Astrocyte (in vitro differentiated cells and primary cell): ENCODE data around the gene SEMA3F. TPM values are rescaled to one million over a fixed set of nuclear protein-coding genes. Genes with fewer than 3 reads are reported as not detected.

Experiments
- DNase-seq: peaks from one replicate; pipeline ENCODE4 v3.0.0-alpha.2; 2010; ENCODE audit warnings: low read depth
- FAIRE-seq: peaks from 2 replicates; lab custom pipeline; 2011; peaks lifted over from hg19 to GRCh38; lab: Jason Lieb, UNC
- H2AFZ ChIP-seq: 2 replicates; pipeline ENCODE4 v1.6.0; 2012; ENCODE audit warnings: low read depth, low read length, inconsistent platforms
- H3K27ac ChIP-seq: 2 replicates; pipeline ENCODE4 v1.5.1; 2011; ENCODE audit warnings: low read depth, low read length, inconsistent platforms
- H3K27me3 ChIP-seq: 2 replicates; pipeline ENCODE4 v1.6.0; 2011; ENCODE audit warnings: low read length, inconsistent platforms; ENCODE audit not compliant: insufficient read depth
- H3K36me3 ChIP-seq: 2 replicates; pipeline ENCODE4 v1.5.1; 2011; ENCODE audit warnings: low read length, inconsistent platforms; ENCODE audit not compliant: insufficient read depth
- H3K4me1 ChIP-seq: 2 replicates; pipeline ENCODE4 v1.5.1; 2011; ENCODE audit warnings: low read length, inconsistent platforms; ENCODE audit not compliant: insufficient read depth
- H3K4me2 ChIP-seq: 2 replicates; pipeline ENCODE4 v1.6.0; 2012; ENCODE audit warnings: low read length, inconsistent platforms
- H3K4me3 ChIP-seq: 2 replicates; pipeline ENCODE4 v1.5.1; 2011; ENCODE audit warnings: low read depth, mild to moderate bottlenecking, low read length, inconsistent platforms; ENCODE audit not compliant: insufficient read depth
- H3K79me2 ChIP-seq: 2 replicates; pipeline ENCODE4 v1.6.0; 2012; ENCODE audit warnings: mild to moderate bottlenecking, low read length, inconsistent platforms; ENCODE audit not compliant: insufficient read depth
- H3K9ac ChIP-seq: 2 replicates; pipeline ENCODE4 v1.6.0; 2012; ENCODE audit warnings: mild to moderate bottlenecking, low read length, inconsistent platforms
- H3K9me3 ChIP-seq: 2 replicates; pipeline ENCODE4 v1.5.1; 2012; ENCODE audit warnings: low read depth, mild to moderate bottlenecking, low read length, inconsistent platforms; ENCODE audit not compliant: insufficient read depth
- H4K20me1 ChIP-seq: 2 replicates; pipeline ENCODE4 v1.6.0; 2012; ENCODE audit warnings: low read length, inconsistent platforms; ENCODE audit not compliant: insufficient read depth
- H3K27ac Mint-ChIP-seq: one replicate; pipeline ENCODE4 v1.8.0; 2021; ENCODE audit warnings: mild to moderate bottlenecking, mixed read lengths; ENCODE audit not compliant: unreplicated experiment
- H3K27me3 Mint-ChIP-seq: one replicate; pipeline ENCODE4 v1.8.0; 2021; ENCODE audit warnings: low read depth, mixed read lengths; ENCODE audit not compliant: unreplicated experiment
- H3K36me3 Mint-ChIP-seq: one replicate; pipeline ENCODE4 v1.8.0; 2021; ENCODE audit warnings: low read depth, mixed read lengths; ENCODE audit not compliant: unreplicated experiment
- H3K4me1 Mint-ChIP-seq: one replicate; pipeline ENCODE4 v1.8.0; 2021; ENCODE audit warnings: low read depth, mixed read lengths; ENCODE audit not compliant: unreplicated experiment
- H3K4me3 Mint-ChIP-seq: one replicate; pipeline ENCODE4 v1.8.0; 2021; ENCODE audit warnings: mild to moderate bottlenecking, moderate library complexity, mixed read lengths; ENCODE audit not compliant: unreplicated experiment
- H3K9me3 Mint-ChIP-seq: one replicate; pipeline ENCODE4 v1.8.0; 2021; ENCODE audit warnings: mild to moderate bottlenecking, mixed read lengths; ENCODE audit not compliant: unreplicated experiment
- EZH2 ChIP-seq: IDR thresholded peaks from 2 replicates; pipeline ENCODE4 v1.6.1; 2012; ENCODE audit warnings: mild to moderate bottlenecking, low read length, inconsistent platforms; ENCODE audit not compliant: insufficient read depth
- total RNA-seq: library from RNA; stranded (reverse); gene quantifications from 2 replicates; pipeline ENCODE4 v1.2.1, GENCODE V29; 2021
- TF ChIP-seq, protein P1 (sequence below): IDR thresholded peaks from 2 replicates; pipeline ENCODE4 v1.5.1; 2011; ENCODE audit warnings: low read depth, mild to moderate bottlenecking, inconsistent platforms, low read length, moderate library complexity; ENCODE audit not compliant: insufficient read depth

The SEMA3F gene
- total RNA-seq, 1 donor from 2014 or later, result 6.6 TPM

DNA sequence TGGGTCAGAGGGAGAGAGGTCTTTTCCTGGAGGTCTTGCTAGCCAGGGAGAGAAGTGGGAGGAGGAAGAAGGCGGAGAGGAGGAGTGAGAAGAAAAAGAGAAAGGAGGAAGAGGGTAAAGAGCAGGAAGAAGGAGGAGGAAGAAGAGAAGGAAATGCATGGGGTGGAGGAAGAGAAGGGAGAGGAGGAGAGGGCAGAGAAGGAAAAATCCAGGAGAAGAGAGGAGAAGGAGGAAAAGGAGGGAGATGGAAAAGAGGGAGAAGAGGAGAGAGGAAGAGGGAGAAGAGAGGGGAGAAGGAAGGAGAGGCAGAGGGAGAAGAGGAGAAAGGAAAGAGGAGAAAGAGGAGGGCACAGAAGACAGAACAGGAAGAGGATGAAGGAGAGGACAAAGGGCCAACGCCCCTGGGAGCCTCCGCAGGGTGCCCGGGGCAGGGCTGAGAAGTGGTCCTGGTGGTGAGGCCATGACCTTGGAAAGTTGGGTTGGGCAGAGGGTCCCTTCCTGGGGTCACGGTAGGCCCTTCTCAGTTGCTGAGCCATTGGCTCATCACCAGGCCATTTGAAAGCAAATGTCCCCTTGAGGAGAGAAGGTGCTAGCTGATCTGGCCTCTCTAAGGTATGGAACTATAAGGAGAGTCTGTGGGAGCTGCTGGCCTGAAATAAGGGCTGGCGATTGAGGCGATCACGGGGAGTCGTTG lies 1.2 kb upstream of the SEMA3F start:
- Histone ChIP-seq H3K4me1 (peaks cover 15% of the 10 kb centered on the region), H3K79me2 (no peaks in the 10 kb centered on the region), H3K4me3 (no peak overlapping the region), H3K27ac (no peak overlapping the region), H4K20me1 (no peaks in the 10 kb centered on the region), H3K4me2 (peak overlapping the region; percentile 83), H3K9me3 (no peaks in the 10 kb centered on the region), H2AFZ (peak overlapping the region; percentile 5), H3K9ac (no peak overlapping the region), H3K27me3 (peaks cover 9% of the 10 kb centered on the region), H3K36me3 (no peaks in the 10 kb centered on the region)
- DNase-seq (no peak), FAIRE-seq (no peak)
- TF ChIP-seq, protein P1, sequence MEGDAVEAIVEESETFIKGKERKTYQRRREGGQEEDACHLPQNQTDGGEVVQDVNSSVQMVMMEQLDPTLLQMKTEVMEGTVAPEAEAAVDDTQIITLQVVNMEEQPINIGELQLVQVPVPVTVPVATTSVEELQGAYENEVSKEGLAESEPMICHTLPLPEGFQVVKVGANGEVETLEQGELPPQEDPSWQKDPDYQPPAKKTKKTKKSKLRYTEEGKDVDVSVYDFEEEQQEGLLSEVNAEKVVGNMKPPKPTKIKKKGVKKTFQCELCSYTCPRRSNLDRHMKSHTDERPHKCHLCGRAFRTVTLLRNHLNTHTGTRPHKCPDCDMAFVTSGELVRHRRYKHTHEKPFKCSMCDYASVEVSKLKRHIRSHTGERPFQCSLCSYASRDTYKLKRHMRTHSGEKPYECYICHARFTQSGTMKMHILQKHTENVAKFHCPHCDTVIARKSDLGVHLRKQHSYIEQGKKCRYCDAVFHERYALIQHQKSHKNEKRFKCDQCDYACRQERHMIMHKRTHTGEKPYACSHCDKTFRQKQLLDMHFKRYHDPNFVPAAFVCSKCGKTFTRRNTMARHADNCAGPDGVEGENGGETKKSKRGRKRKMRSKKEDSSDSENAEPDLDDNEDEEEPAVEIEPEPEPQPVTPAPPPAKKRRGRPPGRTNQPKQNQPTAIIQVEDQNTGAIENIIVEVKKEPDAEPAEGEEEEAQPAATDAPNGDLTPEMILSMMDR, result no peak
- no peak for TF ChIP-seq EZH2
- Mint-ChIP-seq H3K27me3 (peaks cover 42% of the 10 kb centered on the region), H3K9me3 (peaks cover 2% of the 10 kb centered on the region), H3K36me3 (no peaks in the 10 kb centered on the region), H3K4me3 (peak overlapping the region; percentile 77), H3K4me1 (peaks cover 13% of the 10 kb centered on the region), H3K27ac (no peak overlapping the region)

DNA sequence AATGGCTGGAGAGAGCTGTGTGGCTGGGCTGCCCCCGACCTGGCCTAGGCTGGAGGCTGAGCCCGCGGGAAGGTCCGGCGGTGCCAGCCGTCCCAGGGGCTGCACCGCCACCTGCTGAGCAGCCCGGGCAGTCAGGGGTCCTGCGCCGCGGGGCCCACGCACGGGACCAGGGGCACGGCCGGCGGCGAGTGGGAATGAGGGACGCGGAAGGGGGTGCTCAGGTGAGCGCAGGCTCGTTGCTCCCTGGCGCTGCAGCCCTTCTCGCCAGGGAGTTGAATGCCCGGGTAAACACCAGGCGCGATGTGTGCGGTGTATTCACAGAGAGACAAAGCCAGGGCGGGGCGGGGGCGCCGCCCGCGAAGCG lies 666 bp upstream of the SEMA3F start:
- TF ChIP-seq EZH2, result peak; percentile 40
- TF ChIP-seq, protein P1, result no peak
- H3K9me3 ChIP-seq, result no peaks in the 10 kb centered on the region
- no peaks in the 10 kb centered on the region for H4K20me1 ChIP-seq
- FAIRE-seq (no peak), DNase-seq (no peak)
- no peaks in the 10 kb centered on the region for H3K36me3 Mint-ChIP-seq
- peaks cover 2% of the 10 kb centered on the region for H3K9me3 Mint-ChIP-seq
- H3K4me1 Mint-ChIP-seq, result peaks cover 13% of the 10 kb centered on the region
- H3K27ac Mint-ChIP-seq, result no peak overlapping the region
- H3K4me3 ChIP-seq, result peak overlapping the region; percentile 10
- H2AFZ ChIP-seq, result peak overlapping the region; percentile 5
- no peaks in the 10 kb centered on the region for H3K36me3 ChIP-seq
- peak overlapping the region; percentile 83 for H3K4me2 ChIP-seq
- peaks cover 15% of the 10 kb centered on the region for H3K4me1 ChIP-seq
- peaks cover 9% of the 10 kb centered on the region for H3K27me3 ChIP-seq
- H3K9ac ChIP-seq, result no peak overlapping the region
- no peaks in the 10 kb centered on the region for H3K79me2 ChIP-seq
- no peak overlapping the region for H3K27ac ChIP-seq
- H3K4me3 Mint-ChIP-seq, result peak overlapping the region; percentile 77
- peaks cover 43% of the 10 kb centered on the region for H3K27me3 Mint-ChIP-seq

DNA sequence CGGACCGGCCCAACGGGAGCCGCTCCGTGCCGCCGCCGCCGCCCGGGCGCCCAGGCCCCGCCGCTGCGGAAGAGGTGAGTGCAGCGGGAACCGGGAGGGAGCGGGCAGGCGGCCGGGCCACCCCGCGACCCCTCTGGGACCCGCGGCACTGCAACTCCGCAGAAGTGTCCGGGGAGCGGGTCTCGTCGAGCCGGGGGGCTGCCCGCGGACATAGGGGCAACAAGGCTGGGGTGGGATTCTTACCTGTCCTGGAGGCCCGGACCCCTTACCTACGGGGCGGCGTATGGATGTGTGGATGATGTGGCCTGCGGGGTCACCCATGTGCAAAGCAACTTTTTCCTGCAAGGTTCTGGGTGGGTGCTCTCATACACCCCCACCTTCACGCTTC lies 361 bp downstream of the SEMA3F start:
- peaks cover 46% of the 10 kb centered on the region for H3K27me3 Mint-ChIP-seq
- H3K9me3 Mint-ChIP-seq, result peaks cover 2% of the 10 kb centered on the region
- Histone ChIP-seq H2AFZ (peak overlapping the region; percentile 10), H3K9ac (peak overlapping the region; percentile 59), H3K4me1 (peaks cover 15% of the 10 kb centered on the region), H3K4me3 (peak overlapping the region; percentile 52), H3K27me3 (peaks cover 9% of the 10 kb centered on the region), H3K4me2 (peak overlapping the region; percentile 86), H3K79me2 (no peaks in the 10 kb centered on the region), H3K36me3 (no peaks in the 10 kb centered on the region), H3K9me3 (no peaks in the 10 kb centered on the region), H4K20me1 (no peaks in the 10 kb centered on the region), H3K27ac (no peak overlapping the region)
- TF ChIP-seq, protein P1, result no peak
- no peak for TF ChIP-seq EZH2
- no peak for FAIRE-seq
- H3K36me3 Mint-ChIP-seq, result no peaks in the 10 kb centered on the region
- no peak for DNase-seq
- H3K4me1 Mint-ChIP-seq, result peaks cover 13% of the 10 kb centered on the region
- peak overlapping the region; percentile 87 for H3K4me3 Mint-ChIP-seq
- H3K27ac Mint-ChIP-seq, result no peak overlapping the region
